22Rv1 (cell line): ENCODE measurements around the gene DCUN1D1.

Source experiments
- CTCF ChIP-seq: fragments of 450-650 bp; IDR thresholded peaks from 2 replicates; pipeline ENCODE4 v1.5.1; 2017; ENCODE audit warnings: mild to moderate bottlenecking
- ZFX ChIP-seq: fragments of 450-650 bp; IDR thresholded peaks from 2 replicates; pipeline ENCODE4 v1.6.1; 2017; ENCODE audit warnings: antibody characterized with exemption, borderline replicate concordance

- TF ChIP-seq CTCF (no peak), ZFX (no peak)
Observed at GRCh38 chr3:182889948-182890629, 90.2 kb downstream of the DCUN1D1 start.
